ENCODE data around the gene BST1. TPM values are rescaled to one million over a fixed set of nuclear protein-coding genes. Genes with fewer than 3 reads are reported as not detected.

BST1 gene
- total RNA-seq, 4 donors from 2014 or later, result 3.7 to 6.7 (median 5.7) TPM

- TF ChIP-seq POLR2A (IDR thresholded peaks at IDR 0.05) (no peak), CTCF (IDR thresholded peaks at IDR 0.05) (no peak)
- DNase-seq (ENCODE audit: low spot score in 2 of 2), result peak; percentile 51 to 88
- 1% methylated on average over 14 of the region's 14 CpGs for WGBS, 2 donors
Measured at GRCh38 chr4:15779306-15779705, 76.4 kb downstream of the BST1 start.

GRCh38 chr4:15779809-15780208 is 76.9 kb downstream of the BST1 start:
- no peak for DNase-seq (ENCODE audit: low spot score in 2 of 2)
- 82 to 84% methylated on average over 1 of the region's 1 CpG for WGBS, 2 donors
- H3K4me3 ChIP-seq (ENCODE audit: low read depth, poor library complexity, severe bottlenecking), result no peak overlapping the region
- TF ChIP-seq POLR2A (IDR thresholded peaks at IDR 0.05) (no peak), CTCF (IDR thresholded peaks at IDR 0.05) (no peak)
- intact Hi-C loops (cut with DNase I; ENCODE audit: low total_unique reads), result no loop called here

More at GRCh38 chr4:15779306-15779705, 76.4 kb downstream of the BST1 start:
- no peak overlapping the region for H3K4me3 ChIP-seq (ENCODE audit: low read depth, poor library complexity, severe bottlenecking)
- intact Hi-C loops (cut with DNase I; ENCODE audit: low total_unique reads), result no loop called here

- intact Hi-C loops (cut with DNase I; ENCODE audit: low total_unique reads), result no loop called here
- no peak overlapping the region for H3K4me3 ChIP-seq (ENCODE audit: low read depth, poor library complexity, severe bottlenecking)
- WGBS, 2 donors, result 81 to 82% methylated on average over 6 of the region's 6 CpGs
- TF ChIP-seq POLR2A (IDR thresholded peaks at IDR 0.05), result no peak
- no peak for TF ChIP-seq CTCF (IDR thresholded peaks at IDR 0.05)
- no peak for DNase-seq (ENCODE audit: low spot score in 2 of 2)
Measured at GRCh38 chr4:15781427-15782095, 78.7 kb downstream of the BST1 start.

Other genes starting within 250 kb of the BST1 start
- gene CC2D2A, start 233.2 kb upstream of the BST1 start, total RNA-seq, result 1 to 10 TPM; 2.1 to 6.3 (median 3.3) TPM
- 10 to 100 TPM; 69.4 to 95.0 (median 80.3) TPM for gene FBXL5, start 47.7 kb upstream of the BST1 start, total RNA-seq
- 10 to 100 TPM; 19.1 to 37.2 (median 28.9) TPM for gene FAM200B, start 21.2 kb upstream of the BST1 start, total RNA-seq
- gene CD38, start 75.3 kb downstream of the BST1 start, total RNA-seq, result 1 to 10 TPM in 1 of 4 donors, under 1 TPM in 3; 0.08 to 1.1 (median 0.21) TPM
- gene FGFBP1, start 235.7 kb downstream of the BST1 start, total RNA-seq, result 100 to 1,000 TPM in 2 of 4 donors, 10 to 100 TPM in 2; 42.3 to 141 (median 78.5) TPM

All from lower leg skin (tissue), 4 donors.